Stimulated activated naive CD4-positive, alpha-beta T cell (primary cell): ENCODE data around the gene SDCCAG8.

ENCODE experiments used
- DNase-seq, 6 experiments: peaks; one replicate each; lab custom pipeline; 2025; lab: John Stamatoyannopoulos, UW

The SDCCAG8 gene

GRCh38 chr1:243390162-243390791, 134.4 kb downstream of the SDCCAG8 start:
- DNase-seq, result no peak

GRCh38 chr1:243391355-243391754, 135.5 kb downstream of the SDCCAG8 start:
- no peak for DNase-seq

- DNase-seq, result no peak
These were observed 137.3 kb downstream of the SDCCAG8 start for GRCh38 chr1:243393096-243393495.

GRCh38 chr1:243394066-243394465, 138.2 kb downstream of the SDCCAG8 start:
- no peak for DNase-seq

GRCh38 chr1:243394601-243395464, 139.0 kb downstream of the SDCCAG8 start:
- DNase-seq, result no peak

- DNase-seq, result no peak
These were observed 140.6 kb downstream of the SDCCAG8 start for GRCh38 chr1:243396424-243396823.

GRCh38 chr1:243396876-243397275, 141.0 kb downstream of the SDCCAG8 start:
- DNase-seq, result no peak

GRCh38 chr1:243397613-243398321, 141.9 kb downstream of the SDCCAG8 start:
- DNase-seq, result no peak

- no peak for DNase-seq
These were observed 143.8 kb downstream of the SDCCAG8 start for GRCh38 chr1:243399561-243400155.

GRCh38 chr1:243402868-243403267, 147.0 kb downstream of the SDCCAG8 start:
- no peak for DNase-seq

- no peak for DNase-seq
These were observed 150.6 kb downstream of the SDCCAG8 start for GRCh38 chr1:243406424-243406823.

GRCh38 chr1:243407284-243408018, 151.6 kb downstream of the SDCCAG8 start:
- DNase-seq, result no peak

GRCh38 chr1:243408479-243408878, 152.6 kb downstream of the SDCCAG8 start:
- no peak for DNase-seq

GRCh38 chr1:243409284-243409683, 153.4 kb downstream of the SDCCAG8 start:
- DNase-seq, result no peak

GRCh38 chr1:243411472-243411871, 155.6 kb downstream of the SDCCAG8 start:
- DNase-seq, result no peak

GRCh38 chr1:243413431-243414151, 157.8 kb downstream of the SDCCAG8 start:
- DNase-seq, result peak in 1 of 6 experiments; percentile 0

- no peak for DNase-seq
These were observed 158.3 kb downstream of the SDCCAG8 start for GRCh38 chr1:243414152-243414494.

GRCh38 chr1:243415663-243416408, 160.0 kb downstream of the SDCCAG8 start:
- no peak for DNase-seq

GRCh38 chr1:243416495-243416894, 160.7 kb downstream of the SDCCAG8 start:
- DNase-seq, result no peak
